Measurements from ENCODE around the gene CHURC1. TPM values are rescaled to one million over a fixed set of nuclear protein-coding genes. Genes with fewer than 3 reads are reported as not detected.

Gene CHURC1
- total and polyA plus RNA-seq, 2 experiments from 2014 or later = 69.1 to 162 TPM

GRCh38 chr14:64973026-64973442 lies 58.8 kb downstream of the CHURC1 start:
- DNase-seq = no peak
- Histone ChIP-seq H3K27me3 (replicated peaks; ENCODE audit: insufficient read depth) (peaks cover under 1% of the 10 kb centered on the region), H3F3A (ENCODE audit: insufficient read depth) (no peaks in the 10 kb centered on the region), H3K79me2 (ENCODE audit: insufficient read depth) (no peaks in the 10 kb centered on the region), H3K36me3 (ENCODE audit: low read depth) (no peaks in the 10 kb centered on the region), H3K27ac (no peak overlapping the region), H3K9me2 (ENCODE audit: insufficient read depth) (no peaks in the 10 kb centered on the region), H3K4me2 (ENCODE audit: unreplicated experiment) (no peak overlapping the region), H3K4me3 (peak overlapping the region; percentile 71; the same call in 1 of the 2 replicates), H3K9ac (no peak overlapping the region), H2AFZ (peak overlapping the region; percentile 72; the same call in 1 of the 2 replicates), H4K20me1 (ENCODE audit: insufficient read depth) (no peaks in the 10 kb centered on the region), H3K4me1 (ENCODE audit: insufficient read depth) (no peaks in the 10 kb centered on the region), H3K9me3 (ENCODE audit: low read depth) (no peaks in the 10 kb centered on the region)
- in situ Hi-C loops (cut with MboI) = no loop called here
- 70 to 75% methylated on average over 8 of the region's 8 CpGs for WGBS, 2 experiments (ENCODE audit: low coverage in 1 of 2, low lambda C conversion rate in 2 of 2, missing lambda C conversion rate in 2 of 2)
- no peak for TF ChIP-seq EZH2phosphoT487 (IDR thresholded peaks at IDR 0.05; ENCODE audit: insufficient read depth, low read depth)
- TF ChIP-seq EZH2 (IDR thresholded peaks at IDR 0.05; ENCODE audit: insufficient read depth, poor library complexity, severe bottlenecking) = no peak

GRCh38 chr14:64973826-64974225 lies 59.6 kb downstream of the CHURC1 start:
- H3K4me1 ChIP-seq (ENCODE audit: insufficient read depth) = no peaks in the 10 kb centered on the region
- DNase-seq = no peak
- H3F3A ChIP-seq (ENCODE audit: insufficient read depth) = no peaks in the 10 kb centered on the region
- H3K9me2 ChIP-seq (ENCODE audit: insufficient read depth) = no peaks in the 10 kb centered on the region
- peaks cover 4% of the 10 kb centered on the region for H3K27me3 ChIP-seq (replicated peaks; ENCODE audit: insufficient read depth)
- no peaks in the 10 kb centered on the region for H3K9me3 ChIP-seq (ENCODE audit: low read depth)
- no peak overlapping the region for H3K9ac ChIP-seq
- no peak for TF ChIP-seq EZH2phosphoT487 (IDR thresholded peaks at IDR 0.05; ENCODE audit: insufficient read depth, low read depth)
- no peak for TF ChIP-seq EZH2 (IDR thresholded peaks at IDR 0.05; ENCODE audit: insufficient read depth, poor library complexity, severe bottlenecking)
- H3K4me3 ChIP-seq = no peak overlapping the region
- no peak overlapping the region for H3K4me2 ChIP-seq (ENCODE audit: unreplicated experiment)
- H2AFZ ChIP-seq = no peak overlapping the region
- in situ Hi-C loops (cut with MboI) = no loop called here
- no peaks in the 10 kb centered on the region for H3K79me2 ChIP-seq (ENCODE audit: insufficient read depth)
- WGBS, 2 experiments (ENCODE audit: low coverage in 1 of 2, low lambda C conversion rate in 2 of 2, missing lambda C conversion rate in 2 of 2) = 88 to 99% methylated on average over 6 to 9 of the region's 9 CpGs
- H4K20me1 ChIP-seq (ENCODE audit: insufficient read depth) = no peaks in the 10 kb centered on the region
- no peaks in the 10 kb centered on the region for H3K36me3 ChIP-seq (ENCODE audit: low read depth)
- no peak overlapping the region for H3K27ac ChIP-seq

- Histone ChIP-seq H3K4me2 (ENCODE audit: unreplicated experiment) (no peak overlapping the region), H3K4me3 (no peak overlapping the region), H3K9ac (no peak overlapping the region), H4K20me1 (ENCODE audit: insufficient read depth) (no peaks in the 10 kb centered on the region), H3K36me3 (ENCODE audit: low read depth) (no peaks in the 10 kb centered on the region), H3K27me3 (replicated peaks; ENCODE audit: insufficient read depth) (peaks cover 4% of the 10 kb centered on the region), H3K9me3 (ENCODE audit: low read depth) (no peaks in the 10 kb centered on the region), H3F3A (ENCODE audit: insufficient read depth) (no peaks in the 10 kb centered on the region), H2AFZ (no peak overlapping the region), H3K4me1 (ENCODE audit: insufficient read depth) (no peaks in the 10 kb centered on the region), H3K79me2 (ENCODE audit: insufficient read depth) (no peaks in the 10 kb centered on the region), H3K27ac (no peak overlapping the region), H3K9me2 (ENCODE audit: insufficient read depth) (no peaks in the 10 kb centered on the region)
- 77 to 81% methylated on average over 8 of the region's 8 CpGs for WGBS, 2 experiments (ENCODE audit: low coverage in 1 of 2, low lambda C conversion rate in 2 of 2, missing lambda C conversion rate in 2 of 2)
- no peak for DNase-seq
- TF ChIP-seq EZH2phosphoT487 (IDR thresholded peaks at IDR 0.05; ENCODE audit: insufficient read depth, low read depth) = no peak
- TF ChIP-seq EZH2 (IDR thresholded peaks at IDR 0.05; ENCODE audit: insufficient read depth, poor library complexity, severe bottlenecking) = no peak
- in situ Hi-C loops (cut with MboI) = no loop called here
These were observed 60.3 kb downstream of the CHURC1 start for GRCh38 chr14:64974563-64974962.

DNA sequence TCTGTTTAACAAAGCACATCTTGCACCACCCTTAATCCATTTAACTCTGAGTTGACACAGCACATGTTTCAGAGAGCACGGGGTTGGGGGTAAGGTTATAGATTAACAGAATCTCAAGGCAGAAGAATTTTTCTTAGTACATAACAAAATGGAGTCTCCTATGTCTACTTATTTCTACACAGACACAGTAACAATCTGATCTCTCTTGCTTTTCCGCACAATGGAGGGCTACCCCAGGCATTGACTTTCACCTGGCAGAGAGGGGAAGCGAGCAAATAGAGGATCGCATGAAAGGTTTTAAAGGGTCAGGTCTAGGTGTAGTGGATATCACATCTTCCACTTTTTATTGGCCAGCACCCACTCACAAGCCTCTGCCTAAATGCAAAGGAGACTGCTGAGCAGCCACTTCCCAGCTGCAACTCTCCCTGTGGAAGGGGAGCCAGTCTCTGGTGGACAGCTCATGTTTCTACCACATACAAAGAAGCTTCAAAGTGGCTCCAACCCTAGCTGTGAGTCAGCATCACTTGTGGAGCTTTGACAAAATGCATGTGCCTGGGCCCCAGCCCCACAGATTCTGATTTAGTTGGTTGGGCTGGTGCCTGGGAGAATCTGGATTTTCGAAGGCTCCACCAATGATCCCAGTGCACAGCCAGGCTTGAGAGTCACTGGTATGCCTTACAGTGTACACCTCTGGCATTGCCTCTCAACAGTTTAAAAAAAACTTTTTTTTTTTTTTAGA lies 65.2 kb downstream of the CHURC1 start:
- 65 to 68% methylated on average over 5 of the region's 5 CpGs for WGBS, 2 experiments (ENCODE audit: low coverage in 1 of 2, low lambda C conversion rate in 2 of 2, missing lambda C conversion rate in 2 of 2)
- DNase-seq = peak; percentile 68
- Histone ChIP-seq H3K9me3 (ENCODE audit: low read depth) (no peaks in the 10 kb centered on the region), H3F3A (ENCODE audit: insufficient read depth) (no peaks in the 10 kb centered on the region), H3K27ac (no peak overlapping the region), H3K79me2 (ENCODE audit: insufficient read depth) (no peaks in the 10 kb centered on the region), H3K36me3 (ENCODE audit: low read depth) (no peaks in the 10 kb centered on the region), H3K9me2 (ENCODE audit: insufficient read depth) (no peaks in the 10 kb centered on the region), H2AFZ (no peak overlapping the region), H3K27me3 (replicated peaks; ENCODE audit: insufficient read depth) (peaks cover 4% of the 10 kb centered on the region), H3K4me2 (ENCODE audit: unreplicated experiment) (no peak overlapping the region), H3K9ac (no peak overlapping the region), H3K4me3 (no peak overlapping the region), H4K20me1 (ENCODE audit: insufficient read depth) (no peaks in the 10 kb centered on the region), H3K4me1 (ENCODE audit: insufficient read depth) (no peaks in the 10 kb centered on the region)
- in situ Hi-C loops (cut with MboI) = no loop called here
- TF ChIP-seq EZH2 (IDR thresholded peaks at IDR 0.05; ENCODE audit: insufficient read depth, poor library complexity, severe bottlenecking) (no peak), EZH2phosphoT487 (IDR thresholded peaks at IDR 0.05; ENCODE audit: insufficient read depth, low read depth) (no peak)

Data from GM23248 (cell line).